K562 (cell line): Measurements from ENCODE around the gene GNAZ. TPM values are rescaled to one million over a fixed set of nuclear protein-coding genes. Genes with fewer than 3 reads are reported as not detected.

ENCODE experiments used
- BRD4 ChIP-seq: fragments of 200-600 bp; sonication (generic); IDR thresholded peaks from 2 replicates; pipeline ENCODE4 v1.6.1; 2017; ENCODE audit warnings: inconsistent platforms
- CREB3 ChIP-seq: fragments of 450-650 bp; conservative IDR thresholded peaks from 2 replicates; pipeline ENCODE4 v1.6.1; 2016; ENCODE audit warnings: missing genetic modification characterization, low read depth, mild to moderate bottlenecking, missing compliant biosample characterization, moderate library complexity
- E2F4 ChIP-seq: sonication (generic); formaldehyde crosslinking; IDR thresholded peaks from 2 replicates; pipeline ENCODE4 v1.8.0; 2022; ENCODE audit warnings: mild to moderate bottlenecking, low read depth, missing genetic modification reagents
- ETV6 ChIP-seq, 3 experiments: fragments of 150-350 bp in 1 of 3; sonication (generic) in 1 of 3; formaldehyde crosslinking in 1 of 3; IDR thresholded peaks; 2 replicates each; pipeline versions ENCODE4 v1.6.1 to v1.8.0; 2014 to 2022; ENCODE audit warnings: borderline replicate concordance in 2 of 3, low read depth in 2 of 3, antibody characterized with exemption in 1 of 3, low read length in 1 of 3, mild to moderate bottlenecking in 1 of 3, missing genetic modification reagents in 1 of 3
- GMEB1 ChIP-seq: fragments of 250-450 bp; sonication (Bioruptor Pico); IDR thresholded peaks from 2 replicates; pipeline ENCODE4 v1.4.0; 2020; ENCODE audit warnings: mild to moderate bottlenecking
- HDAC1 ChIP-seq, 2 experiments: fragments of 450-650 bp; IDR thresholded peaks; 2 replicates each; pipeline ENCODE4 v1.6.1; 2016 to 2017; ENCODE audit warnings: inconsistent platforms in 1 of 2, mild to moderate bottlenecking in 1 of 2, moderate library complexity in 1 of 2
- KDM5B ChIP-seq: fragments of 200-600 bp; sonication (generic); IDR thresholded peaks from 2 replicates; pipeline ENCODE4 v1.6.1; 2012; ENCODE audit warnings: low read depth, mild to moderate bottlenecking, moderate library complexity, low read length, control low read depth, inconsistent platforms; ENCODE audit not compliant: insufficient replicate concordance
- KLF13 ChIP-seq: fragments of 450-650 bp; IDR thresholded peaks from 2 replicates; pipeline ENCODE4 v1.6.1; 2016; ENCODE audit warnings: missing genetic modification characterization, low read depth, mild to moderate bottlenecking, missing compliant biosample characterization, moderate library complexity, borderline replicate concordance
- NBN ChIP-seq: fragments of 450-650 bp; IDR thresholded peaks from 2 replicates; pipeline ENCODE4 v1.6.1; 2016; ENCODE audit warnings: low read depth, mild to moderate bottlenecking
- NFATC3 ChIP-seq: fragments of 450-650 bp; IDR thresholded peaks from 2 replicates; pipeline ENCODE4 v1.6.1; 2017; ENCODE audit warnings: mild to moderate bottlenecking
- SAP30 ChIP-seq: fragments of 200-600 bp; sonication (generic); IDR thresholded peaks from 2 replicates; pipeline ENCODE4 v1.6.1; 2012; ENCODE audit warnings: borderline replicate concordance, low read depth, mild to moderate bottlenecking, moderate library complexity, low read length, control low read depth, inconsistent platforms; ENCODE audit not compliant: insufficient read depth, poor library complexity, severe bottlenecking
- SP2 ChIP-seq: IDR thresholded peaks from 2 replicates; pipeline ENCODE4 v1.6.1; 2011; ENCODE audit warnings: mild to moderate bottlenecking, low read depth, low read length, moderate library complexity; ENCODE audit not compliant: poor library complexity, severe bottlenecking; ENCODE audit errors: extremely low read depth
- TARDBP ChIP-seq: fragments of 450-650 bp; IDR thresholded peaks from 2 replicates; pipeline ENCODE4 v1.6.1; 2016
- TBL1XR1 ChIP-seq, 2 experiments: IDR thresholded peaks; 2 replicates each; pipeline ENCODE4 v1.6.1; 2012; ENCODE audit warnings: improper control_type of control experiment in 2 of 2, low read length in 2 of 2, mild to moderate bottlenecking in 1 of 2
- TCF15 ChIP-seq: fragments of 250-450 bp; sonication (Bioruptor Pico); IDR thresholded peaks from 2 replicates; pipeline ENCODE4 v1.8.0; 2022; ENCODE audit warnings: moderate library complexity, mild to moderate bottlenecking, inconsistent platforms
- THAP7 ChIP-seq: fragments of 250-450 bp; sonication (Bioruptor Pico); IDR thresholded peaks from 2 replicates; pipeline ENCODE4 v1.5.0; 2021
- THRA ChIP-seq: fragments of 450-650 bp; IDR thresholded peaks from 2 replicates; pipeline ENCODE4 v1.6.1; 2017; ENCODE audit warnings: mild to moderate bottlenecking, moderate library complexity
- ZBTB9 ChIP-seq: fragments of 450-650 bp; formaldehyde crosslinking; IDR thresholded peaks from 2 replicates; pipeline ENCODE4 v1.4.0; 2020; ENCODE audit warnings: mild to moderate bottlenecking, moderate library complexity
- ZNF146 ChIP-seq: IDR thresholded peaks from one replicate; pipeline ENCODE4 v1.6.1; 2018; ENCODE audit warnings: missing compliant biosample characterization; ENCODE audit not compliant: unreplicated experiment
- ZNF232 ChIP-seq: sonication (generic); formaldehyde crosslinking; IDR thresholded peaks from 2 replicates; pipeline ENCODE4 v1.8.0; 2022; ENCODE audit warnings: mild to moderate bottlenecking, missing genetic modification reagents
- polyA plus RNA-seq, 8 experiments: library from polyadenylated mRNA; depleted of rRNA in 4 of 8; stranded (reverse) in 5 of 8; unstranded in 3 of 8; fragments of >200 nt; fragmentation: Nextera tagmentation in 2 of 8; fragmentation: Illumina TruSeq in 1 of 8; extraction: Ambion mirVana in 2 of 8; extraction: Trizol in 1 of 8; gene quantifications; 2 replicates each; pipeline versions ENCODE4 v1.2.1 to v1.2.3, GENCODE V29; 2011 to 2014; ENCODE audit warnings: inconsistent platforms in 1 of 8, missing spikeins in 1 of 8
- total RNA-seq, 7 experiments: library from RNA; depleted of rRNA in 6 of 7; stranded (reverse); fragments of >200 nt in 6 of 7; fragmentation: Illumina TruSeq in 2 of 7; extraction: Trizol in 2 of 7; gene quantifications; 2 replicates each; pipeline versions ENCODE4 v1.2.1 to v1.2.3, GENCODE V29; 2011 to 2021; ENCODE audit warnings: low replicate concordance in 1 of 7

Gene GNAZ
- total and polyA plus RNA-seq, 9 of the 15 experiments (the other 6 are each of a cell fraction or from before 2014, with no cell fraction given), result 0.04 to 0.22 (median 0.13) TPM; not detected in 3

GRCh38 chr22:23105304-23105703, 35.0 kb downstream of the GNAZ start (continued):
- TF ChIP-seq E2F4 (CRISPR knock-in tag) (no peak), KDM5B (no peak), SAP30 (no peak), GMEB1 (no peak), CREB3 (tag) (no peak), ZBTB9 (CRISPR knock-in tag) (no peak), TBL1XR1 (IDR thresholded peaks at IDR 0.05; ENCODE audit: low read length in 2 of 2) (0 out of 4 replicates have a peak, but pooled peaks of 1 of the 2 experiments have one; percentile 12), ZNF232 (no peak), HDAC1 (IDR thresholded peaks at IDR 0.05) (no peak), TCF15 (CRISPR knock-in tag) (no peak), NFATC3 (no peak), SP2 (no peak), NBN (no peak), ETV6 (IDR thresholded peaks at IDR 0.05; ENCODE audit: borderline replicate concordance in 1 of 2, low read depth in 2 of 2, low read length in 1 of 2) (0 out of 4 replicates have a peak, but pooled peaks of 1 of the 2 experiments have one; percentile 34), ETV6 (CRISPR knock-in tag; IDR thresholded peaks at IDR 0.05; ENCODE audit: borderline replicate concordance) (no peak), BRD4 (no peak), TARDBP (no peak), KLF13 (tag) (no peak; the same call in 1 of the 2 replicates), THRA (no peak), ZNF146 (CRISPR knock-in tag) (no peak), THAP7 (CRISPR knock-in tag) (no peak)
